Activated CD4-positive, alpha-beta T cell treated with anti-CD3 and anti-CD28 coated beads for 48 hours (primary cell): Measurements from ENCODE around the gene NLGN3.

Source experiments
- DNase-seq: peaks from one replicate; pipeline ENCODE4 v3.0.0-alpha.2; 2020

NLGN3 gene

DNA sequence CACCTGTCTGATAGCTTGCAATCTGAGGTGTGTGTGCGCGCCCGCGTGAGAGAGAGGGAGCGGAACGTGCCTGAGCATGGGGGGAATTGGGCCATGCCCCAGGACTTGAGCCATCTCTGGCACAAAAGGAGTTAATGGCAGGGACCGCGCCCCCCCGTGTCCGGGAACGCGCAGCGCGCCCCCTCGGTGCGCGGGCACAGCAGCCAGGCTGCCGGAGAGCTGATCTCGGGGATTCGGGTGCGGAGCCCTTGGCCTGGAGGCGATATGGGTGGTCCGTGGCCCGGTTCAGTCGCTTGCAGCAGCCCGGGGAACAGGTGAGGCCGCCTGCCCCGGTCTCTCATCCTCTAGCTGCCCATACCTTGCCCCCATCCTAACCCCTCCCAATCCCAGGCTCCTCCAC lies at the start of gene NLGN3:
NLGN3 (plus strand) TSS at position 191 of the 400 bp plus-strand sequence. CDS start 2,909 bp downstream, outside the sequence.
- DNase-seq = no peak

GRCh38 chrX:71095033-71095432 lies 49.6 kb upstream of the NLGN3 start:
- DNase-seq = no peak

DNA sequence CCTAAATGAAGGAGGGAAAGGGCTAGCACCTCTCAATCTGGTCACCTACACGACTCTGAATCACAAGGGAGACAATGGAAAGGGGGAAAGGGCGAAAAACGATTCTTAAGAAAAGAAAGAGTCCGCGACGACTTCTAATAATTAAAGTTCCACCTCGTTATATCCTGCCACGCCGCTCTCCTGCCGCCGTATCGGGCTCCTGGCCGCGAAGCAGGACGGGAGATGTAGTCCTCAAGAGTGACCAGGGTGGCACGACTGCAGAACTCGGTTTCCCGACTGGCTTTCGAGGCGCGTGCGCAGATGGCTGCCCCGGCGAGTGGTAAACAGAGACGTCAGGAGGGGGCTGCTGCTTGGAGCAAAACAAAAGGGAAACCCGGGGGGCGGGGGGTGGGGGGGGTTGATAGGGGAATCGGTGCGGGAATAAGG lies 49.1 kb upstream of the NLGN3 start, which contains the start of gene FOXO4:
FOXO4 (plus strand) TSS at position 297 of the 426 bp plus-strand sequence. CDS start 678 bp downstream, outside the sequence.
- peak; percentile 90 for DNase-seq

- DNase-seq = no peak
These were observed 48.5 kb upstream of the NLGN3 start for GRCh38 chrX:71095981-71096759.

- no peak for DNase-seq
These were observed 47.9 kb upstream of the NLGN3 start for GRCh38 chrX:71096760-71097032.

DNA sequence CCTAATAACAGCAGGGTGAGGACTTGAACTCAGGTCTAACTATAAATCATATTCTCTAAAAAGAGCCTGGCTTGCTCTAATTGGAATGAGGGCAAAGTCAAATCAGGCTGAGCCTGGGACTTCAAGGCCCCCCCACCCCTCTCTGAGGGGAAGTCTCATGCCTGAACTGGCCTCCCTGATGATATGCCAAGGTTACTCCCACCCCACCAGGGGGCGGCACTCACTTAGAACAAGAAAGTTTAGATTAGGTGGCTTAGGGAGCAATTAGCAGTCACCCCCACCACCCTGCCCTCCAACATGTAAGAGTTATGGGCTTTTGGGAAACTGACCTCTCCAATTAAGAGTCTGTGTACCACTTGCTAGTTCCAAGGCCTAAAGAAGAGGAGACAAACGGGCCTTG lies 46.3 kb upstream of the NLGN3 start:
- DNase-seq = peak; percentile 77

- DNase-seq = no peak
These were observed 45.6 kb upstream of the NLGN3 start for GRCh38 chrX:71098951-71099506.

DNA sequence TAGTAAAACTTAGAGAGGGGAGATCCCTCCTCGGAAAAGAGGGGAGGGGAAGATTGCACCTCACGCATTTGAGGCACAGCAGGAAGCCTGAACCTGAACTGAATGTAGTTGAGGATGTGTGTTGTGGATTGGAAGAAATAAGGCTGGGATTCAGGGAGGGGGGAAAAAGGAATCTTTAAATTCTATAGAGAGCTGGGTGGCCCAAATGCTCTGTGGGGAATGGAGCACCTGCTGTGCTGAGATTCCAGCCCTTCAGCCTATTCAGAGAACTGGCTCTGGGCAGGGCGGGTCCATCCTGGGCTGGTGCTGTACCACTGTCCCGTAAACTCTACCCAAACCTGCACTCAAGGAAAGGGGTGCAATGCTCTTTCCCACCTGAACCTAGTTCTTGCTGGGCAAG lies 44.9 kb upstream of the NLGN3 start:
- no peak for DNase-seq

DNA sequence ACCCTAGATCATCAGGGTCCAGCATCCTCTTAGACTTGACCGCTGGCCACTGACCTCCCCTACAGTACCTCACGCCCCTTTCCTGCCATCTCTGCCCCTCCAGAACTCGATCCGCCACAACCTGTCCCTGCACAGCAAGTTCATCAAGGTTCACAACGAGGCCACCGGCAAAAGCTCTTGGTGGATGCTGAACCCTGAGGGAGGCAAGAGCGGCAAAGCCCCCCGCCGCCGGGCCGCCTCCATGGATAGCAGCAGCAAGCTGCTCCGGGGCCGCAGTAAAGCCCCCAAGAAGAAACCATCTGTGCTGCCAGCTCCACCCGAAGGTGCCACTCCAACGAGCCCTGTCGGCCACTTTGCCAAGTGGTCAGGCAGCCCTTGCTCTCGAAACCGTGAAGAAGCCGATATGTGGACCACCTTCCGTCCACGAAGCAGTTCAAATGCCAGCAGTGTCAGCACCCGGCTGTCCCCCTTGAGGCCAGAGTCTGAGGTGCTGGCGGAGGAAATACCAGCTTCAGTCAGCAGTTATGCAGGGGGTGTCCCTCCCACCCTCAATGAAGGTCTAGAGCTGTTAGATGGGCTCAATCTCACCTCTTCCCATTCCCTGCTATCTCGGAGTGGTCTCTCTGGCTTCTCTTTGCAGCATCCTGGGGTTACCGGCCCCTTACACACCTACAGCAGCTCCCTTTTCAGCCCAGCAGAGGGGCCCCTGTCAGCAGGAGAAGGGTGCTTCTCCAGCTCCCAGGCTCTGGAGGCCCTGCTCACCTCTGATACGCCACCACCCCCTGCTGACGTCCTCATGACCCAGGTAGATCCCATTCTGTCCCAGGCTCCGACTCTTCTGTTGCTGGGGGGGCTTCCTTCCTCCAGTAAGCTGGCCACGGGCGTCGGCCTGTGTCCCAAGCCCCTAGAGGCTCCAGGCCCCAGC lies 43.8 kb upstream of the NLGN3 start:
- DNase-seq = no peak

GRCh38 chrX:71102292-71102691 lies 42.3 kb upstream of the NLGN3 start:
- DNase-seq = no peak

GRCh38 chrX:71103110-71103983 lies 41.3 kb upstream of the NLGN3 start:
- peak; percentile 61 for DNase-seq

GRCh38 chrX:71105628-71106027 lies 39.0 kb upstream of the NLGN3 start:
- DNase-seq = no peak

GRCh38 chrX:71106427-71106826 lies 38.2 kb upstream of the NLGN3 start, which contains the start of gene CXorf65:
TSS of gene CXorf65 (minus strand) at chrX:71106740. CDS start at chrX:71106556, 184 bp downstream.
- DNase-seq = peak; percentile 26

DNA sequence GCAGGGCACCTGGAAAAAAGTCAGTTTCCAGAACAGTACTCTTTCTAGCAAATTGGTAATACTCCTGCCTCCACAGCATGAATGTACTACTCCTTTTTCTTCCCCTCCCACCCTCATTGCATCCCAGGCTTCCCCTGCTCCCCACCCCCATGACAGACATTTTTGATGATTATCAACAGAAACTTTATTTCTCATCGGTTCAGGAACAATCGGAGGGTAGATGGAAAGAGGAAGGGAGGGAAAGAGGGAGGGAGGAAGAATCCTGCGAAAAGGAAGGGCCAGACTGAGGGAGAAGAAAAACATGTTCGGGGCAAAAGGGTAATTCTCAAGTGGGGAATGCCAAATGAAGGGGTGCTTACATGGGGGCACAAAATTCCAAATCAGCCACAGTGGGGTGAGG lies 37.4 kb upstream of the NLGN3 start:
- DNase-seq = no peak

DNA sequence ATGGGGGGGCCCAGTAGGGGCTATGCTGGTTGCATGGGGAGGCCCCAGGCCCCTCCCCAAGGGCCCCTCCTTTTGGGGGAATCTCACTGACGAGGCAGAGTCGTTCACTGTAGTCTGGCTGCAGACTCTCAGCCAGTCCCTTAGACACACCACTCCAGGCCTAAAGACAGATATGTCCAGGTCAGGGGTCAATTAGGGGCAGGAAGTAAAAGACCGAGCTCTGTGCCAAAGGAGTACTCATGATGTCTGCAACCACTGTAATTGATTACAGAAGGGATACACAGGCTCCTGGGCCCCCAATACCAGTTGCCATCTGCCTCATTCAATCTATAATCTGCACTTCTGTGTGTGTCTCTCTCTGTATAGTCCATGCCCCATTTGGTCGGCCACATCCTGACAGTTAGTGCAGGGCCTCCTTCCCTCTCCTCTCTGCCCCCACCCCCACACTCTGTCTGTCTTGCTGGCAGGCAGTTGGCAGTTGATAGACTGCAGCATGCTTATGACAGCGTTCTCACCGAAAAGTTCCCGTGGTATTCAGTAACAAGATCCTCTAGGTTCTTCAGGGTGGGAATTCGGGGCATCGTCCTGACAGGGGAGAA lies 36.8 kb upstream of the NLGN3 start:
- peak; percentile 45 for DNase-seq

- DNase-seq = no peak
These were observed 35.6 kb upstream of the NLGN3 start for GRCh38 chrX:71109051-71109450.

- DNase-seq = peak; percentile 78
These were observed 33.3 kb upstream of the NLGN3 start, which contains the start of gene IL2RG for GRCh38 chrX:71111141-71111843. TSS of gene IL2RG (minus strand) at chrX:71111577. CDS start at chrX:71111539, 38 bp downstream.

GRCh38 chrX:71111921-71112431 lies 32.7 kb upstream of the NLGN3 start:
- DNase-seq = no peak

DNA sequence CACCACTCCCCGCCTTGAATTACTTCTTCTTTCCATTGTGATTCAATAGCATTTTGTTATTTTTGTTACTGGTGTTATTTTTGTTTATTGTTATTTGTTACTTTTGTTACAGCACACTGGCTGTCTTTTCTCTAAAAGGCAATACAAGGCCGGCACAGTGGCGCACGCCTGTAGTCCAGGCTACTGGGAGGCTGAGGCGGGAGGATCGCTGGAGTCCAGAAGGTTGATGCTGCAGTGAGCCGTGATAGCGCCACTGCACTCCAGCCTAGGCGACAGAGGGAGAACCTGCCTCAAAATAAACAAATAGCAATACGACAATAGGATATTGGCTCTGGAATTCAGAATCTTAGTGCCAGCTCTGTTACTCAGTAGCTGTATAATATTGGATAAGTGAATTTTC lies 27.3 kb upstream of the NLGN3 start:
- no peak for DNase-seq

DNA sequence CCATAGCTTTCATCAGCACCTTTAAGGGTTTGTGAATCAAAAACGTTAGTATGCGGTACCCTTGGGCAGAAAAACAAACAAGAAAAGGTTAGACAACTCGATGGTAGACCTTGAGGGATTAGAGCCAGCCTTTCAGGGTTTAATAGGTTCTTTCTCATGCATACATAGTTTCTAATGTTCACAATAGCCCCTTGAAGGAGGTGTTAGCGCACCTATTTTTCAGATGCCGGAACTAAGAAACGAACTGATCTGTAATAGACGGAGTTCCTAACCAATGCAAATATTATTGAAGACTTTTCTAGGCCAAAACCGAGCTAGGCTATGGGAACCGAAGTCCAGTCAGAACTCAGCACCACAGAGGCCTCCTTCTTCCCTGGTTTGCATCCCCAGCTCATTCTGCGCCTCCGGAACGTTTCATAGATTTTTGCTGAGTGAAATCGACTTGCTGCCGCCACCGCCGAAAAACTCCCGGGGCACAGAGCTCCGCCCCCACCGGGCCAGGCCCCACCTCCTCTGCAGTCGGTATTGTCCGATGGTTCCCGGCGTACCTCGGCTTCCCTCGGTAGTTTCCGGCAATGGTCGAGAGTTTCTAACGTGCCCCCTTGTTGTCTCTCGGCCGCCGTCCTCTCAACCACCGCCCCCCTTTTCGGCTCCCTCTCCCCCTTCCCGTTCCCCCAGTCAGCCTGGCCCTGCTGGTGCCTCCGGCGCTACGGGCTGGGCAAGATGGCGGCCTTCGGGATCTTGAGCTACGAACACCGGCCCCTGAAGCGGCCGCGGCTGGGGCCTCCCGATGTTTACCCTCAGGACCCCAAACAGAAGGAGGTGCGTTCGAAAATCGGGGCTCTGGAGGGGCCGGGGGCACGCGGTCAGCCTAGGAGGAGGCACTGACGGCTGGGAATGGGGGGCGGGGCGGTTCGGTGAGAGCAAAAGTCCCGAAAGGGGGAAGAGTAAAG lies 26.3 kb upstream of the NLGN3 start, which contains the start of gene MED12:
MED12 (plus strand) TSS at position 565 of the 953 bp plus-strand sequence; CDS start at position 724, 159 bp downstream.
- DNase-seq = peak; percentile 87
